ENCODE data around the gene KCTD14. TPM values are rescaled to one million over a fixed set of nuclear protein-coding genes. Genes with fewer than 3 reads are reported as not detected.
"Not testable (repeated sequence)": the region's sequence is repeated elsewhere in the genome, so short reads cannot be mapped to it uniquely, and the experiment has no call there.

KCTD14 gene
- total and polyA plus RNA-seq, 9 donors, result 0.89 to 2.0 (median 1.7) TPM

DNA sequence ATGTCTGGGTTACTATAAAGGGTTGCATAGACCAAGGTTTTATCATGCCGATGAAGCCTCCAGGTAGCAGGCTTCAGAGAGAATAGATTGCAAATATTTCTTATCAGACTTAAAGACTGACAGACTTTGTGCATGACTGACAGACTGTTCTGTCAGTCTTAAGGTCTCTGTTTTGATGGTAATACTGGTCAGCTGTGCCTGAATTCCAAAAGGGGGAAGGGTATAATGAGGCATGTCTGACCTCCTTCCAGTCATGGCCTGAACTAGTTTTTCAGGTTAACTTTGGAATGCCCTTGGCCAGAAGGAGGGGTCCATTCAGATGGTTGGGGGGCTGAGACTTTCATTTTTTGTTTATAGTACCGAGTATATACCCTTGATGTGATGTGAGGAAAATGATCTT, 4.7 kb upstream of the KCTD14 start:
- H3K9me3 ChIP-seq (replicated peaks; ENCODE audit: control insufficient read depth, low read depth, low read length), result no peaks in the 10 kb centered on the region
- H3K27ac ChIP-seq (ENCODE audit: low read length), result no peak overlapping the region
- no peak for DNase-seq
- H3K27me3 ChIP-seq (ENCODE audit: control insufficient read depth, insufficient read depth, low read length), result no peaks in the 10 kb centered on the region
- no peak overlapping the region for H3K4me3 ChIP-seq (ENCODE audit: low read length)
- no peaks in the 10 kb centered on the region for H3K36me3 ChIP-seq (ENCODE audit: control insufficient read depth, insufficient read depth, low read length)
- no CpG with 5 or more reads among the region's 2 CpGs for WGBS (ENCODE audit: insufficient coverage)
- peaks cover 28% of the 10 kb centered on the region for H3K4me1 ChIP-seq (ENCODE audit: control insufficient read depth, insufficient read depth, low read length)

DNA sequence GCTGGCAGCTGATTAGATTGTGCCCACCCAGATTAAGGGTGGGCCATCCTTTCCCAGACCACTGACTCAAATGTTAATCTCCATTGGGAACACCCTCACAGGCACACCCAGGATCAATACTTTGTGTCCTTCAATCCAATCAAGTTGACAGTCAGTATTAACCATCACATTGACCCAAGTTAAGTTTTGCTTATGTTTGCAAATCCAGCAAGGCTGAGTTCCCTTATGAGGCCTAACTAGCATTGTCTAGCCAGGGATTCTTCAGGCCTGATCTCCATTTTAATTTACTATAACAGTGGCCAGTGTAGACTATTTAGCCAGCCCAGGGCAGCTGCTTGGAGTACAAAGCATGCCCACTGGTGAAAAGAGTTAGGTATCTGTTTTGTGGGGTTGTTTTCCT, 2.3 kb upstream of the KCTD14 start:
- no peak overlapping the region for H3K27ac ChIP-seq (ENCODE audit: low read length)

DNA sequence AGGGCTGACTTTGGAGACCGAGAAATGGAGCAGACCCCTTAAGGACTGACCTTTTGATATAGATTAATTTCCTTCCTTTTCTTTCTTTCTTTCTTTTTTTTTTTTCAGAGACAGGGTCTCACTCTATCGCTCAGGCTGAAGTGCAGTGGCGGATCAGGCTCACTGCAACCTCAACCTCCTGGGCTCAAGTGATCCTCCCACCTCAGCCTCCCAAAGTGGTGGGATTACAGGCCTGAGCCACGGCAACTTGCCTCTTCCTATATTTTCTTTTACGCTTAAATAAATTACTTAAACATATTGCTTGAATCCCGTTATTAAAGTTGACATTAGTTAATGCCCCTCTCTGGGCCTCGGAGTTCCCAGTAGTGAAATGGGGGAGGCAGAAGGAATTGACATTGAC, 350 bp upstream of the KCTD14 start:
- Histone ChIP-seq H3K27me3 (ENCODE audit: control insufficient read depth, insufficient read depth, low read length) (no peaks in the 10 kb centered on the region), H3K4me1 (ENCODE audit: control insufficient read depth, insufficient read depth, low read length) (peaks cover 3% of the 10 kb centered on the region), H3K27ac (ENCODE audit: low read length) (no peak overlapping the region), H3K4me3 (ENCODE audit: low read length) (peak overlapping the region; percentile 42), H3K36me3 (ENCODE audit: control insufficient read depth, insufficient read depth, low read length) (no peaks in the 10 kb centered on the region), H3K9me3 (replicated peaks; ENCODE audit: control insufficient read depth, low read depth, low read length) (no peaks in the 10 kb centered on the region)
- 21% methylated on average over 2 of the region's 7 CpGs for WGBS (ENCODE audit: insufficient coverage)
- DNase-seq, result no peak

More for the DNA sequence above, 2.3 kb upstream of the KCTD14 start:
- DNase-seq, result no peak
- Histone ChIP-seq H3K4me3 (ENCODE audit: low read length) (no peak overlapping the region), H3K9me3 (replicated peaks; ENCODE audit: control insufficient read depth, low read depth, low read length) (no peaks in the 10 kb centered on the region), H3K4me1 (ENCODE audit: control insufficient read depth, insufficient read depth, low read length) (peaks cover 9% of the 10 kb centered on the region), H3K27me3 (ENCODE audit: control insufficient read depth, insufficient read depth, low read length) (no peaks in the 10 kb centered on the region), H3K36me3 (ENCODE audit: control insufficient read depth, insufficient read depth, low read length) (no peaks in the 10 kb centered on the region)

DNA sequence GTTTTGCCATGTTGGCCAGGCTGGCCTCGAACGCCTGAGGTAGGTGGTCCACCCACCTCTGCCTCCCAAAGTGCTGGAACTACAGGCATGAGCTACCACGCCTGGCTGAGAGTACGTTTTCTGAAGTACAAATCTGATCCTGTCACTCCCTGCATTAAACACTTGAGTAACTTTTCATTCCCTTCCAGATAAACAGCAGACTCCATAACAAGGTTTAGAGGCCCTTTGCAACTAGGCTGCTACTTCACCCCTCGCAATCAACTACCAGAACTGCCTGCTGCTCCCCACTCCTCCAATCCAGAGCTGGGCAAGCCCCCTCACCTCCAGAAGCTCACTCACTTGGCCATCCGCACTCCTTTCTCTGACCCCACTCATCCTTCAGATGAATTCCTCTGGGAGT, 1.5 kb downstream of the KCTD14 start:
- H3K27me3 ChIP-seq (ENCODE audit: control insufficient read depth, insufficient read depth, low read length), result no peaks in the 10 kb centered on the region
- H3K27ac ChIP-seq (ENCODE audit: low read length), result no peak overlapping the region
- no peak for DNase-seq
- no peaks in the 10 kb centered on the region for H3K36me3 ChIP-seq (ENCODE audit: control insufficient read depth, insufficient read depth, low read length)
- H3K9me3 ChIP-seq (replicated peaks; ENCODE audit: control insufficient read depth, low read depth, low read length), result no peaks in the 10 kb centered on the region
- H3K4me1 ChIP-seq (ENCODE audit: control insufficient read depth, insufficient read depth, low read length), result peaks cover 3% of the 10 kb centered on the region
- no peak overlapping the region for H3K4me3 ChIP-seq (ENCODE audit: low read length)
- 83% methylated on average over 5 of the region's 6 CpGs for WGBS (ENCODE audit: insufficient coverage)

DNA sequence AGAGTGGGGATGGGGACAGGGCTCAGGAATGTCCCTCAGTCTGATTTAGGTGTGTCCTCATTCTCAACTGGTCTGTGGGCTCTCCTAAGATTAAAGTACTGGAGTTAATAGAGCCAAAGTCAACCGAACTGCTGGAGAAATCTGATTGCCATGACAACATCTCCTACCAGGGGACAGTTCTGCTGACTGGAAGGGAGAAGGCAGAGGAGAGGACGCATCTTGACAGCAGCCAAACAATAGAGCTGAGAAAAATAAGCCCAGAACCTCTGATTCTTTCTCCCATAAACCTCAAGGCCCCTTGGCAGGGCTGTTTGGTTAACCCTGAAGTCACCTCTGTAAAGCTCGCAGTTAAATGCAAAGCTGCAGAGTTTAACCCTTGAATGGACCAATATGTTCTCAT, 2.8 kb downstream of the KCTD14 start:
- H3K27ac ChIP-seq (ENCODE audit: low read length), result no peak overlapping the region
- no peaks in the 10 kb centered on the region for H3K36me3 ChIP-seq (ENCODE audit: control insufficient read depth, insufficient read depth, low read length)
- H3K4me1 ChIP-seq (ENCODE audit: control insufficient read depth, insufficient read depth, low read length), result peaks cover 3% of the 10 kb centered on the region
- no peak for DNase-seq
- no CpG with 5 or more reads among the region's 3 CpGs for WGBS (ENCODE audit: insufficient coverage)
- no peaks in the 10 kb centered on the region for H3K27me3 ChIP-seq (ENCODE audit: control insufficient read depth, insufficient read depth, low read length)
- H3K9me3 ChIP-seq (replicated peaks; ENCODE audit: control insufficient read depth, low read depth, low read length), result no peaks in the 10 kb centered on the region
- no peak overlapping the region for H3K4me3 ChIP-seq (ENCODE audit: low read length)

DNA sequence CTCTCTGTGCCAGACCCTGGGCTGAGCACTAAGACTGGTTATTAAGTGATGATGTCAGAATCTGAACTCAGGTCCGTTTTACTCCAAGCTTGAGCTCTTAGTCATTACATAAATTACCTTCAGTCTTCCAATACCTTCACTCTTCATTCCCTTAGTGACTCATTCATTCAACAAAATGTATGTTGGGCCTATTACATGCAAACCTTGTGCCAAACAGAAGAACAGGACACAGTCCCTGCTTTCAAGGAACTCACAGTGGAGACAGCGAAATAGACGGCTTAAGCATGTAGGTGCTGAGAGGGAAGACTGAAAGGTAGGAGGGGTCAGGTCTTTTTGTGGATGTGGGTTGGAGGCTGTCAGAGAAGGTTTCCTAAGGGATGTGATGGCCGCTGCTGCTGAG, 3.3 kb downstream of the KCTD14 start:
- no peak overlapping the region for H3K27ac ChIP-seq (ENCODE audit: low read length)
- no peaks in the 10 kb centered on the region for H3K9me3 ChIP-seq (replicated peaks; ENCODE audit: control insufficient read depth, low read depth, low read length)
- 41% methylated on average over 3 of the region's 4 CpGs for WGBS (ENCODE audit: insufficient coverage)
- H3K4me3 ChIP-seq (ENCODE audit: low read length), result no peak overlapping the region
- H3K36me3 ChIP-seq (ENCODE audit: control insufficient read depth, insufficient read depth, low read length), result no peaks in the 10 kb centered on the region
- no peak for DNase-seq
- H3K27me3 ChIP-seq (ENCODE audit: control insufficient read depth, insufficient read depth, low read length), result no peaks in the 10 kb centered on the region
- peaks cover 3% of the 10 kb centered on the region for H3K4me1 ChIP-seq (ENCODE audit: control insufficient read depth, insufficient read depth, low read length)

DNA sequence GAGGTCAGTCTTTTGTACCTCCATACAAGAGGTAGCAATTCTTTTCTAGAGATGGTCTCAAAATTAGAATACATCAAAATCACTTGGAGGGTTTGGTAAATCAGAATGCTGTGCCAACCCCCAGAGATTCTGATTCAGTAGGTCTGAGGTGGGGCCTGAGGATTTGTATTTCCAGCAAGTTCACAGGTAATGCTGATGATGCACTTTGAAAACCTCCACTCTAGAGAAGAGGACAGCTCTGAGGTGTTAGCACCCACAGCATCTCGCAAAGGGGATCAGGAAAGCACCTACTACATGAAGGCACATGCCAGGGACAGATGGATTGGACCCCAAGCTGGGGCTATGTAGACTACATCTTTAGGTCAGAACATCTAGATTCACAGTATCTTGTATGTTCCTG, 7.2 kb downstream of the KCTD14 start:
- H3K9me3 ChIP-seq (replicated peaks; ENCODE audit: control insufficient read depth, low read depth, low read length), result no peaks in the 10 kb centered on the region
- no peaks in the 10 kb centered on the region for H3K27me3 ChIP-seq (ENCODE audit: control insufficient read depth, insufficient read depth, low read length)
- 100% methylated on average over 1 of the region's 1 CpG for WGBS (ENCODE audit: insufficient coverage)
- H3K4me3 ChIP-seq (ENCODE audit: low read length), result no peak overlapping the region
- no peaks in the 10 kb centered on the region for H3K4me1 ChIP-seq (ENCODE audit: control insufficient read depth, insufficient read depth, low read length)
- DNase-seq, result no peak
- H3K27ac ChIP-seq (ENCODE audit: low read length), result no peak overlapping the region
- no peaks in the 10 kb centered on the region for H3K36me3 ChIP-seq (ENCODE audit: control insufficient read depth, insufficient read depth, low read length)

DNA sequence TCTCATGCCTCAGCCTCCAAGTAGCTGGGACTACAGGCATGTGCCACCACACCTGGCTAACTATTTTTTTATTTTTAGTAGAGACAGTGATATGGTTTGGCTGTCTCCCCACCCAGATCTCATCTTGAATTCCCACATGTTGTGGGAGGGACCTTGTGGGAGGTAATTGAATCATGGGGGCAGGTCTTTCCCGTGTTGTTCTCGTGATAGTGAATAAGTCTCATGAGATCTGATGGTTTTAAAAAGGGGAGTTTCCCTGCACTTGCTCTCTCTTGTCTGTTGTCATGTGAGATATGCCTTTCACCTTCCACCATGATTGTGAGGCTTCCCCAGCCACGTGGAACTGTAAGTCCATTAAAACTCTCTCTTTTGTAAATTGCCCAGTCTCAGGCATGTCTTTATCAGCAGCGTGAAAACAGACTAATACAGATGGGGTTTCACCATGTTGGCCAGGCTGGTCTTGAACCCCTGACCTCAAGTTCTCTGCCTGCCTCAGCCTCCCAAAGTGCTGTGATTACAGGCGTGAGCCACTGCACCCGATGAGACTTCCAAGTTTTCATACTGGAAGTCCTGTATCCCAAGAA, 8.0 kb downstream of the KCTD14 start:
- not testable (repeated sequence) for DNase-seq; H3K9me3 ChIP-seq (replicated peaks; ENCODE audit: control insufficient read depth, low read depth, low read length)
- WGBS (ENCODE audit: insufficient coverage), result 75% methylated on average over 1 of the region's 6 CpGs

DNA sequence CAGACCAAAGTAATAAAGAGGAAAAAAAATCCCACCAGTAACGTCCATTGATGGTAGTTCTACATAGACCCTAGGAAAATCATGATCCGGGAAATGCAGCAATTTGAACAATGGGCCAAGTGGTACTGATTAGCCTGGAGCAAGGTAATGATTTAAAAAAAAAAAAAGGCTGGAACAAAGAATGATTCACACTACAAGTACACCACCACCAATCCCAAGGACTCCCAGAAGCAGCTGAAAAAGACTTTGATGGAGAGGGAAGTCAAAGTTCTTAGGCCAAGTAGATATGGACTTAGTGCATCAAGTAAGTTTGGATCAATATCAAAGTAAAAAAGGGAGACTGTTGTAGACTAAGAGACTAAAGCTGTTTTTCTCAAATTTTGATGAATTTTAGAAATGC, 11.8 kb downstream of the KCTD14 start:
- no CpG with 5 or more reads among the region's 2 CpGs for WGBS (ENCODE audit: insufficient coverage)
- no peaks in the 10 kb centered on the region for H3K4me1 ChIP-seq (ENCODE audit: control insufficient read depth, insufficient read depth, low read length)
- H3K27ac ChIP-seq (ENCODE audit: low read length), result no peak overlapping the region
- no peaks in the 10 kb centered on the region for H3K9me3 ChIP-seq (replicated peaks; ENCODE audit: control insufficient read depth, low read depth, low read length)
- H3K27me3 ChIP-seq (ENCODE audit: control insufficient read depth, insufficient read depth, low read length), result no peaks in the 10 kb centered on the region
- H3K36me3 ChIP-seq (ENCODE audit: control insufficient read depth, insufficient read depth, low read length), result no peaks in the 10 kb centered on the region
- no peak overlapping the region for H3K4me3 ChIP-seq (ENCODE audit: low read length)
- DNase-seq, result no peak

More for the DNA sequence above, 8.0 kb downstream of the KCTD14 start:
- H3K27me3 ChIP-seq (ENCODE audit: control insufficient read depth, insufficient read depth, low read length); H3K27ac ChIP-seq (ENCODE audit: low read length); H3K36me3 ChIP-seq (ENCODE audit: control insufficient read depth, insufficient read depth, low read length); H3K4me3 ChIP-seq (ENCODE audit: low read length); H3K4me1 ChIP-seq (ENCODE audit: control insufficient read depth, insufficient read depth, low read length): not testable (repeated sequence)

DNA sequence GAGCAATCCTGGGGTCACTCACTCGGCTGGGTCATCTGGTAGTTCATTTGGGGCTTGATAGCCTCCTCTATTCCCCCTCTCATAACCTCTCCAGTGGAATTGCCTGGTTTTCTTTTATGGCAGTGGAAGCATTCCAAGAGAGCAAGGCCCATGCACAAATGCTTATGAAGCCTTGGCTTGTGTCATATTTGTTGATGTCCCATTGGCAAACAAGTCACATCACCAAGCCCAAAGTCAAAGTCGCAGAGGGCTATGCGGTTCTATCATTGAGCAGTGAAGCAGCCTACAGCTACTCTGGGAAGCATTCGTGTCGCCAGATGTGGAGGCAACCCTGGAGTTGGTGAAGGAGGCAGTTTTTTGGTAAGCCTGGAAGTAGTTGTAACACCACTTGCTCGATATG, 12.3 kb downstream of the KCTD14 start:
- 75% methylated on average over 1 of the region's 6 CpGs for WGBS (ENCODE audit: insufficient coverage)
- Histone ChIP-seq H3K4me1 (ENCODE audit: control insufficient read depth, insufficient read depth, low read length) (no peaks in the 10 kb centered on the region), H3K4me3 (ENCODE audit: low read length) (no peak overlapping the region), H3K27me3 (ENCODE audit: control insufficient read depth, insufficient read depth, low read length) (no peaks in the 10 kb centered on the region), H3K9me3 (replicated peaks; ENCODE audit: control insufficient read depth, low read depth, low read length) (no peaks in the 10 kb centered on the region), H3K36me3 (ENCODE audit: control insufficient read depth, insufficient read depth, low read length) (no peaks in the 10 kb centered on the region), H3K27ac (ENCODE audit: low read length) (no peak overlapping the region)
- no peak for DNase-seq

DNA sequence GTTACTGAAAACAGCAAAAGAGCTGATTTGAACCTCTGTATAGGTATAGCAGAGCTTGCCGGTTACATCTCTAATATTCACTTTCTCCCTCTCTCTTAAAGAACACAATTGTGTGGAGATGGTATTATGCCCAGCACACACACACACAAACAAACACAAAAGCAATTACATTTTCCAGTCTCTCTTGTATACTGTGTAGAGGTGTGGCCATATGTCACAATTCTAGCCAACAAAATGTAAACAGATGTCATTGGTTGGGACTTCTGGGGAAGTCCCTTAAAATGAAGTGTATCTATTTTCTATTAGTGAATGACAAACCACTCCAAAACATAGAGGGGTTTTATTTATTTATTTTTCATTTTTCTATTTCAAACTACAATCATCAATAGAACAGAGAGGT, 12.8 kb downstream of the KCTD14 start:
- Histone ChIP-seq H3K9me3 (replicated peaks; ENCODE audit: control insufficient read depth, low read depth, low read length) (no peaks in the 10 kb centered on the region), H3K4me1 (ENCODE audit: control insufficient read depth, insufficient read depth, low read length) (no peaks in the 10 kb centered on the region), H3K4me3 (ENCODE audit: low read length) (no peak overlapping the region), H3K36me3 (ENCODE audit: control insufficient read depth, insufficient read depth, low read length) (no peaks in the 10 kb centered on the region), H3K27ac (ENCODE audit: low read length) (no peak overlapping the region), H3K27me3 (ENCODE audit: control insufficient read depth, insufficient read depth, low read length) (no peaks in the 10 kb centered on the region)
- no peak for DNase-seq
- no CpG with 5 or more reads among the region's 1 CpG for WGBS (ENCODE audit: insufficient coverage)

Measured in muscle of leg (tissue), 11 donors.